Natural killer cell (primary cell): ENCODE data around the gene PGAP2. TPM values are rescaled to one million over a fixed set of nuclear protein-coding genes. Genes with fewer than 3 reads are reported as not detected.
A peak's percentile ranks its signal among the peaks of the same experiment; 100 is the strongest.

ENCODE experiments used
- ATAC-seq, 3 donors: fragments of 150-1000 bp in 2 of 3; fragments of 200-7000 bp in 1 of 3; cut with Tn5 transposase; 1 replicate in 1 of 3; 2 replicates in 2 of 3; pipeline ENCODE4 v1.10.0; 2021; ENCODE audit warnings: mild to moderate bottlenecking in 2 of 3, moderate library complexity in 2 of 3
- DNase-seq, 2 donors: peaks; one replicate each; pipeline versions ENCODE4 v3.0.0 to v3.0.0-alpha.2; 2013 to 2021; ENCODE audit warnings: mixed read lengths in 1 of 2
- H3K27ac ChIP-seq: one replicate; pipeline ENCODE4 v1.5.1; 2013; ENCODE audit warnings: mild to moderate bottlenecking, low read length
- H3K27me3 ChIP-seq: one replicate; pipeline ENCODE4 v1.6.1; 2013; ENCODE audit warnings: low read length; ENCODE audit not compliant: control insufficient read depth, insufficient read depth
- H3K36me3 ChIP-seq: one replicate; pipeline ENCODE4 v1.6.1; 2013; ENCODE audit warnings: low read length; ENCODE audit not compliant: control insufficient read depth, insufficient read depth
- H3K4me1 ChIP-seq: one replicate; pipeline ENCODE4 v1.6.1; 2013; ENCODE audit warnings: low read length; ENCODE audit not compliant: control insufficient read depth, insufficient read depth
- H3K4me3 ChIP-seq: one replicate; pipeline ENCODE4 v1.5.1; 2013; ENCODE audit warnings: low read length
- H3K9me3 ChIP-seq: one replicate; pipeline ENCODE4 v1.6.1; 2013; ENCODE audit warnings: low read length; ENCODE audit not compliant: control insufficient read depth, insufficient read depth
- H3K27ac Mint-ChIP-seq, 2 donors: one replicate each; pipeline ENCODE4 v1.8.0; 2022; ENCODE audit warnings: mild to moderate bottlenecking in 2 of 2, mixed read lengths in 2 of 2, moderate library complexity in 1 of 2
- H3K27me3 Mint-ChIP-seq, 2 donors: one replicate each; pipeline ENCODE4 v1.8.0; 2022; ENCODE audit warnings: low read depth in 2 of 2, mixed read lengths in 2 of 2
- H3K36me3 Mint-ChIP-seq: one replicate; pipeline ENCODE4 v1.8.0; 2022; ENCODE audit warnings: mixed read lengths
- H3K4me1 Mint-ChIP-seq, 2 donors: one replicate each; pipeline ENCODE4 v1.8.0; 2022; ENCODE audit warnings: mixed read lengths in 2 of 2
- H3K4me3 Mint-ChIP-seq: one replicate; pipeline ENCODE4 v1.8.0; 2022; ENCODE audit warnings: mild to moderate bottlenecking, moderate library complexity, mixed read lengths
- H3K9me3 Mint-ChIP-seq, 2 donors: one replicate each; pipeline ENCODE4 v1.8.0; 2022; ENCODE audit warnings: mixed read lengths in 2 of 2
- WGBS: methylation state at CpG from one replicate; pipeline ENCODE4 v1.1.7; 2013; ENCODE audit warnings: missing lambda C conversion rate; ENCODE audit not compliant: insufficient coverage; 5-methylcytosine and 5-hydroxymethylcytosine counted together
- intact Hi-C: fragments of 100-400 bp; cut with micrococcal nuclease; formaldehyde crosslinking; loops from one replicate; pipeline ENCODE4 v1.14.2; 2022
- total RNA-seq, 4 donors: library from RNA; stranded (reverse); fragments of 120-200 nt in 1 of 4; gene quantifications; one replicate each; pipeline versions ENCODE4 v1.2.3 to v1.2.4, GENCODE V29; 2013 to 2022
- TF ChIP-seq, protein P1 (sequence below): fragments of 200-600 bp; IDR thresholded peaks from one replicate; pipeline ENCODE4 v1.8.0; 2022; ENCODE audit warnings: antibody characterized with exemption

The PGAP2 gene
- total RNA-seq, 3 donors from 2014 or later (not counting 1 experiment from before 2014, with no cell fraction given) = 9.5 to 17.5 (median 9.8) TPM

DNA sequence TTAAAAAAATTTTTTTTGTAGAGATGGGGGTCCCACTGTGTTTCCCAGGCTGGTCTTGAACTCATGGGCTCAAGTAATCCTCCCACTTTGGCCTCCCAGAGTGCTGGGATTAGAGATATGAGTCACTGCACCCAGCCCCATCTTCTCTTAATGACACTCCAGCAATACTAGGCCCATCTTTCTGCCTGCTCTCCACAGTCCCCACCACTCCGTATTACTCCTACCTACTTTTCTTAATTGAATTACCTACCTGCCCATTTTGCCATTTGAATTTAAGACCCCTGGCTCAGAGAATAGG, 45.1 kb downstream of the PGAP2 start:
- peaks cover 37% of the 10 kb centered on the region for H3K4me1 ChIP-seq
- H3K27me3 ChIP-seq = no peaks in the 10 kb centered on the region
- H3K4me1 Mint-ChIP-seq = peaks cover 56 to 59% of the 10 kb centered on the region in 2 donors
- no peak overlapping the region for H3K4me3 ChIP-seq
- peak overlapping the region; percentile 86 for H3K27ac ChIP-seq
- H3K4me3 Mint-ChIP-seq = no peak overlapping the region
- H3K36me3 ChIP-seq = no peaks in the 10 kb centered on the region
- intact Hi-C loops = no loop called here
- no peaks in the 10 kb centered on the region for H3K9me3 ChIP-seq
- H3K9me3 Mint-ChIP-seq = no peaks in the 10 kb centered on the region
- no peaks in the 10 kb centered on the region for H3K36me3 Mint-ChIP-seq
- H3K27me3 Mint-ChIP-seq = no peaks in the 10 kb centered on the region
- TF ChIP-seq, protein P1, sequence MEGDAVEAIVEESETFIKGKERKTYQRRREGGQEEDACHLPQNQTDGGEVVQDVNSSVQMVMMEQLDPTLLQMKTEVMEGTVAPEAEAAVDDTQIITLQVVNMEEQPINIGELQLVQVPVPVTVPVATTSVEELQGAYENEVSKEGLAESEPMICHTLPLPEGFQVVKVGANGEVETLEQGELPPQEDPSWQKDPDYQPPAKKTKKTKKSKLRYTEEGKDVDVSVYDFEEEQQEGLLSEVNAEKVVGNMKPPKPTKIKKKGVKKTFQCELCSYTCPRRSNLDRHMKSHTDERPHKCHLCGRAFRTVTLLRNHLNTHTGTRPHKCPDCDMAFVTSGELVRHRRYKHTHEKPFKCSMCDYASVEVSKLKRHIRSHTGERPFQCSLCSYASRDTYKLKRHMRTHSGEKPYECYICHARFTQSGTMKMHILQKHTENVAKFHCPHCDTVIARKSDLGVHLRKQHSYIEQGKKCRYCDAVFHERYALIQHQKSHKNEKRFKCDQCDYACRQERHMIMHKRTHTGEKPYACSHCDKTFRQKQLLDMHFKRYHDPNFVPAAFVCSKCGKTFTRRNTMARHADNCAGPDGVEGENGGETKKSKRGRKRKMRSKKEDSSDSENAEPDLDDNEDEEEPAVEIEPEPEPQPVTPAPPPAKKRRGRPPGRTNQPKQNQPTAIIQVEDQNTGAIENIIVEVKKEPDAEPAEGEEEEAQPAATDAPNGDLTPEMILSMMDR = no peak
- DNase-seq (no peak), ATAC-seq (no peak)
- WGBS = 89% methylated on average over 1 of the region's 1 CpG
- peak overlapping the region; percentile 83 to 100 for H3K27ac Mint-ChIP-seq

- DNase-seq (peak; percentile 42 to 89), ATAC-seq (peak; percentile 29 to 65 (median 37))
- Histone ChIP-seq H3K27me3 (no peaks in the 10 kb centered on the region), H3K9me3 (no peaks in the 10 kb centered on the region), H3K27ac (peak overlapping the region; percentile 86), H3K36me3 (no peaks in the 10 kb centered on the region), H3K4me1 (peaks cover 41% of the 10 kb centered on the region), H3K4me3 (no peak overlapping the region)
- no peaks in the 10 kb centered on the region for H3K27me3 Mint-ChIP-seq
- WGBS = 12% methylated on average over 10 of the region's 11 CpGs
- H3K27ac Mint-ChIP-seq = peak overlapping the region; percentile 83 to 100
- no peaks in the 10 kb centered on the region for H3K9me3 Mint-ChIP-seq
- peak overlapping the region; percentile 95 for H3K4me3 Mint-ChIP-seq
- H3K4me1 Mint-ChIP-seq = peaks cover 60 to 63% of the 10 kb centered on the region in 2 donors
- TF ChIP-seq, protein P1 = no peak
- intact Hi-C loops = loop anchor here (1.0 to 2.0 kb wide), 5 partner anchors 13 to 218 kb away; no protein-coding TSS in a partner anchor
- H3K36me3 Mint-ChIP-seq = no peaks in the 10 kb centered on the region
These were observed 45.7 kb downstream of the PGAP2 start for GRCh38 chr11:3853899-3854659.

DNA sequence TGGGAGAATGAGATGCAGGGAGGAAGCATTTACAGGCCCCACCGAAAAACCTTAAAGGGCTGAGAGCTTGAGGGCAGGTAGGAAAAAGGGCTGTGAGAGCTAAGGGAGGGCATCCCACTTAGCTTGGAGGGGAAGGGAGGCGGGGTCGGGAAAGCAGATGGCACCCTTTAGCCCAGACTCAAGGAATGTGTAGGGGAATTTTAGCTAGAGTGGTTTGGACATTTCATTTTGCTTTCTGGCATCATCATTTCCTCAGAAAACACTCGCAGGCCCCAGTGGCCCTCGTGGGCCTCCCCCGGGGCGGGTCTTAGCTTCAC, 46.3 kb downstream of the PGAP2 start:
- H3K36me3 ChIP-seq = no peaks in the 10 kb centered on the region
- 4% methylated on average over 7 of the region's 7 CpGs for WGBS
- peaks cover 47% of the 10 kb centered on the region for H3K4me1 ChIP-seq
- H3K4me3 ChIP-seq = peak overlapping the region; percentile 96
- ATAC-seq (no peak), DNase-seq (no peak)
- H3K4me3 Mint-ChIP-seq = peak overlapping the region; percentile 95
- intact Hi-C loops = loop anchor here (1.0 to 2.0 kb wide), 5 partner anchors 13 to 218 kb away; no protein-coding TSS in a partner anchor
- no peaks in the 10 kb centered on the region for H3K27me3 ChIP-seq
- H3K36me3 Mint-ChIP-seq = no peaks in the 10 kb centered on the region
- H3K27me3 Mint-ChIP-seq = no peaks in the 10 kb centered on the region
- TF ChIP-seq, protein P1 = no peak
- peak overlapping the region; percentile 86 for H3K27ac ChIP-seq
- no peaks in the 10 kb centered on the region for H3K9me3 ChIP-seq
- no peaks in the 10 kb centered on the region for H3K9me3 Mint-ChIP-seq
- peak overlapping the region; percentile 83 to 100 for H3K27ac Mint-ChIP-seq
- H3K4me1 Mint-ChIP-seq = peaks cover 61 to 63% of the 10 kb centered on the region in 2 donors
